H1 (cell line): ENCODE measurements around the gene PTPRT.

Experiments used
- TF ChIP-seq, protein P1 (sequence below): IDR thresholded peaks from 2 replicates; pipeline ENCODE4 v1.6.1; 2011; ENCODE audit warnings: low read depth, mild to moderate bottlenecking, low read length; ENCODE audit not compliant: insufficient read depth
- TF ChIP-seq, protein P2 (sequence below): IDR thresholded peaks from 2 replicates; pipeline ENCODE4 v1.6.1; 2011; ENCODE audit warnings: low read length, improper control_type of control experiment

DNA sequence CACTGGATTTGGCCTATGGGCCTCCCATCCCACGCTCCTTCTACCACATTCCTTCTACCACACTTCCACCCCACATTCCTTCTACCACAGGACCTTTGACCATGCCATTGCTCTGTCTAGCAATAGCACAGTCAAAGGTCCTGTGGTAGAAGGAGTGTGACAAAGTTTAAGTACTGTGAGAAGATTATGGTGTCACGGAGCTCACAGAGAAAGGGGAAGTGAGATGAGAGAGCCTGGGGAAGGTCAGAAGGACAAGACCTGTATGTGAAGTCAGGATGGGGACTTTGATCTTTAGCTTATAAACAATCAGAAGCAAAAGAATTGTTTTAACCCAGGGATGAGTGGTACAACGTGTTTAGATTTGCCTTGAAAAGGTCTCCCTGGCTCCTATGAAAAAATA, 1003.4 kb downstream of the PTPRT start:
- TF ChIP-seq, protein P1, sequence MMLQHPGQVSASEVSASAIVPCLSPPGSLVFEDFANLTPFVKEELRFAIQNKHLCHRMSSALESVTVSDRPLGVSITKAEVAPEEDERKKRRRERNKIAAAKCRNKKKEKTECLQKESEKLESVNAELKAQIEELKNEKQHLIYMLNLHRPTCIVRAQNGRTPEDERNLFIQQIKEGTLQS, result no peak
- TF ChIP-seq, protein P2, sequence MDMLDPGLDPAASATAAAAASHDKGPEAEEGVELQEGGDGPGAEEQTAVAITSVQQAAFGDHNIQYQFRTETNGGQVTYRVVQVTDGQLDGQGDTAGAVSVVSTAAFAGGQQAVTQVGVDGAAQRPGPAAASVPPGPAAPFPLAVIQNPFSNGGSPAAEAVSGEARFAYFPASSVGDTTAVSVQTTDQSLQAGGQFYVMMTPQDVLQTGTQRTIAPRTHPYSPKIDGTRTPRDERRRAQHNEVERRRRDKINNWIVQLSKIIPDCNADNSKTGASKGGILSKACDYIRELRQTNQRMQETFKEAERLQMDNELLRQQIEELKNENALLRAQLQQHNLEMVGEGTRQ, result no peak
